ENCODE results near the gene SLC26A11.

SLC26A11 gene

DNA sequence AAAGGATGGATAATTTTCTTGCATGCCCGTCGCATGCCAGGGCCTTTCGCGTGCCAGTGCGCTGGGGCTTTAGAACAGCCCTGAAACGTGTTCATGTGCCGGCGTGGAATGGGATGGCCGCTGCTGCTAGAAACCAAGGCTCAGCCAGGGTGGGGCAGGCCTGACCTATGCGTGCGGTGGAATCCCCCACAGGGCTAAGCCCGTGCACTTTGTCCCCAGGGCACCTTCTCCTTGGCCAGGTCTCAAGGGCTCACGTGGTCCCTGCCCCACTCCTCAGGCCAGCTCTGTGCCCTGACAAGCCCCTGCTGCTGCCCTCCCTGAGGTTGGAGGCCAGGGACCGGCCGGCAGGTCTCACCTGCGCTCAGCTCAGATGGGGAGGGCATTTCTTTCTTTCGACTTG lies 27.3 kb downstream of the SLC26A11 start:
- Mint-ChIP-seq H3K4me1 (peaks cover 8% of the 10 kb centered on the region), H3K36me3 (ENCODE audit: low read depth) (peaks cover 11% of the 10 kb centered on the region)
- TF ChIP-seq, protein P1, sequence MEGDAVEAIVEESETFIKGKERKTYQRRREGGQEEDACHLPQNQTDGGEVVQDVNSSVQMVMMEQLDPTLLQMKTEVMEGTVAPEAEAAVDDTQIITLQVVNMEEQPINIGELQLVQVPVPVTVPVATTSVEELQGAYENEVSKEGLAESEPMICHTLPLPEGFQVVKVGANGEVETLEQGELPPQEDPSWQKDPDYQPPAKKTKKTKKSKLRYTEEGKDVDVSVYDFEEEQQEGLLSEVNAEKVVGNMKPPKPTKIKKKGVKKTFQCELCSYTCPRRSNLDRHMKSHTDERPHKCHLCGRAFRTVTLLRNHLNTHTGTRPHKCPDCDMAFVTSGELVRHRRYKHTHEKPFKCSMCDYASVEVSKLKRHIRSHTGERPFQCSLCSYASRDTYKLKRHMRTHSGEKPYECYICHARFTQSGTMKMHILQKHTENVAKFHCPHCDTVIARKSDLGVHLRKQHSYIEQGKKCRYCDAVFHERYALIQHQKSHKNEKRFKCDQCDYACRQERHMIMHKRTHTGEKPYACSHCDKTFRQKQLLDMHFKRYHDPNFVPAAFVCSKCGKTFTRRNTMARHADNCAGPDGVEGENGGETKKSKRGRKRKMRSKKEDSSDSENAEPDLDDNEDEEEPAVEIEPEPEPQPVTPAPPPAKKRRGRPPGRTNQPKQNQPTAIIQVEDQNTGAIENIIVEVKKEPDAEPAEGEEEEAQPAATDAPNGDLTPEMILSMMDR (IDR thresholded peaks at IDR 0.05) = no peak

DNA sequence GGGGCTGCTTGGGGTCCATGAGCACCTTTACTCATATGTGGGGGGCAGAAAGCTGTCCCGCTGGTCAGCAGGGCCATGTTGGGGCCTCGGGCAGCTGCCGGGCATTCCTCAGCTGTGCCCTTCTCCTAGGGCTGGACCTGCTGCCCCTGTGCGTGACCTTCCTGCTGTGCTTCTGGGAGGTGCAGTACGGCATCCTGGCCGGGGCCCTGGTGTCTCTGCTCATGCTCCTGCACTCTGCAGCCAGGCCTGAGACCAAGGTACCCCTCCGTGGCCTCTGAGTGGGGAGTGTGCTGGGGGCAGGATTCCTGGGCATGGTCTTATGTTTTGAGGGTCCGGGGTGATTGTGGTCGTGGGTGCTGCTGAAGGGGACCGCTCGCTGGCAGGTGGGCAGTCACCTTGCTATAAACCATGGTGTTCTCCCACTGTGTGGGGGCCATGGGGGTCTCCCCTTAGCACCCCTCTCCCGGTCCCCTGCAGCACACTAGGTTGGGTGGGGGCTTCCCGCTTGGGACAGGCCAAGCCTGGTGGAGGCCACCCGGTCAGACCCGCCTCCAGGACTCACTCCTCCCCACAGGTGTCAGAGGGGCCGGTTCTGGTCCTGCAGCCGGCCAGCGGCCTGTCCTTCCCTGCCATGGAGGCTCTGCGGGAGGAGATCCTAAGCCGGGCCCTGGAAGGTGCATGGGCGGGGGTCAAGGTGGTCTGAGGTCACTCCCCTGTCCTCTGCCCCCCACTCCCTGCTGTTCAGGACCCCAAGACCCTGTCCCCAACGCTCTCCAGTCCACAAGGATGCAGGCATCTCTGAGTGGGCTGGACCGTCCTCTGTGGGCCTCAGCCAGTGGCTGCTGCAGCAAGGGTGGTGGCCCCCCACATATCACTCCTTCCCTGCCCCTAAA lies 28.0 kb downstream of the SLC26A11 start:
- TF ChIP-seq, protein P1 (IDR thresholded peaks at IDR 0.05) = no peak
- Mint-ChIP-seq H3K27ac (no peak overlapping the region), H3K4me1 (peaks cover 10% of the 10 kb centered on the region), H3K4me3 (no peak overlapping the region), H3K27me3 (ENCODE audit: low read depth, poor library complexity) (peaks cover 4% of the 10 kb centered on the region), H3K36me3 (ENCODE audit: low read depth) (peaks cover 5% of the 10 kb centered on the region), H3K9me3 (no peaks in the 10 kb centered on the region)
- no peak for DNase-seq

More for the DNA sequence above, 27.3 kb downstream of the SLC26A11 start:
- no peak for DNase-seq
- Mint-ChIP-seq H3K27ac (no peak overlapping the region), H3K27me3 (ENCODE audit: low read depth, poor library complexity) (peaks cover 4% of the 10 kb centered on the region), H3K9me3 (no peaks in the 10 kb centered on the region), H3K4me3 (no peak overlapping the region)

DNA sequence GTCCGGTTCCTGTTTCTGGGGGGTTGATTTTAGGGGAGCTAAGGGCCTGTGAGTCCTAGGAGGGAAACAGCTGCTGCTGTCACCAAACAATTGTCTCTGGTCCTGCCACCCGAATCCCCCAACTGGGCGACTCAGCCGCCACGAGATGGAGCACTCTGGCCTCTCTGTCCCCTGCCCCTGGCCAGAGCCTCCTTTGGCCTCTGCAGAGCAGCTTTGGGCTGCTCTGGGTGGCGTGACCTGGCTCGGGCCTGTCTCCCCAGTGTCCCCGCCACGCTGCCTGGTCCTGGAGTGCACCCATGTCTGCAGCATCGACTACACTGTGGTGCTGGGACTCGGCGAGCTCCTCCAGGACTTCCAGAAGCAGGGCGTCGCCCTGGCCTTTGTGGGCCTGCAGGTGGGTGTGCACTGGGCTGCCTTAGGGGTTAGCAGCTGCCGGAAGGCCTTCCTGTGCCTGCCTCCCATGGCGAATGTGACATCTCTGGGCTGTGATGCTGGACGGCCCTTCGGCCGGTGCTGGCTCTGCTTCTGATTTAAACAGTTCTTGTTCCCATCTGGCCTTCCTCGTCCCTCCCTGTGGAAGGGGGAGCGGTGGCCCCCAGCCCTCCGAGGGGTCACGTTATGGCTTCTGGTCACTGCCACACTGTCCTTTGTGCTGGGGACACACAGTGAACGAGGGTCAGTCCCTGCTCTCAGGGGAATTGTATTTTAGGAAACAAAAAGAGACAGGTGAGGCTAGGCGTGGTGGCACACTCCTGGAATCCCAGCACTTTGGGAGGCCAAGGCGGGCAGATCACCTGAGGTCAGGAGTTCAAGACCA lies 28.9 kb downstream of the SLC26A11 start:
- Mint-ChIP-seq H3K27me3 (ENCODE audit: low read depth, poor library complexity) (peaks cover 4% of the 10 kb centered on the region), H3K4me3 (no peak overlapping the region)
- TF ChIP-seq, protein P1 (IDR thresholded peaks at IDR 0.05) = no peak

DNA sequence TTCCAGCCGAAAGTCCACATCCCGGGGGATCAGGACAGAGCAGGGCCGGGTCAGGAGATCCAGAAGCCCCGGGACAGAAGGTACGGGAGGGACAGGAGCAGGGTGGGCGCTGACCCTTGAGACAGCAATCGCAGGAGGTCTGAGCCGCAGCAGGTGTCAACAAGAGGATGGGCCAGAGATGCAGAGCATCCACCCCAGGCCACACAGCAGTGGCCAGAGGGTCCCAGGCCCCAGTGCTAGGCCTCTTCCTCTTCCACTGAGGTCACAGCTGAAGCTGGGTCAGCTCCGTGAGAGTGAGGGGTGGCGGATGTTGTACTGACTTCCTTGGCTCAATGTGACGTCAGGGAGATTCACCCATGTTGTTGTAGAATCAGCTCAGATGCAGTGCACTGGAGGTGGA lies 31.7 kb downstream of the SLC26A11 start:
- H3K4me3 Mint-ChIP-seq = no peak overlapping the region

More for the DNA sequence above, 28.9 kb downstream of the SLC26A11 start:
- Mint-ChIP-seq H3K4me1 (peaks cover 15% of the 10 kb centered on the region), H3K36me3 (ENCODE audit: low read depth) (peaks cover 5% of the 10 kb centered on the region), H3K27ac (no peak overlapping the region), H3K9me3 (no peaks in the 10 kb centered on the region)
- no peak for DNase-seq

DNA sequence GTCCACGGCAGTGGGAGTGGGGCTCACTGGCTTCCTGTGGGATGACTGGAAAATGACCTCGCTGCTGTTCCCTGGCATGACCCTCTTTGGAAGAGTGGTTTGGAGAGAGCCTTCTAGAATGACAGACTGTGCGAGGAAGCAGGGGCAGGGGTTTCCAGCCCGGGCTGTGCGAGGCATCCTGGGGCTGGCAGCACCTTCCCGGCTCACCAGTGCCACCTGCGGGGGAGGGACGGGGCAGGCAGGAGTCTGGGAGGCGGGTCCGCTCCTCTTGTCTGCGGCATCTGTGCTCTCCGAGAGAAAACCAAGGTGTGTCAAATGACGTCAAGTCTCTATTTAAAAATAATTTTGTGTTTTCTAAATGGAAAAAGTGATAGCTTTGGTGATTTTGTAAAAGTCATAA lies 32.6 kb downstream of the SLC26A11 start:
- no peak overlapping the region for H3K27ac Mint-ChIP-seq
- no peaks in the 10 kb centered on the region for H3K9me3 Mint-ChIP-seq
- no peaks in the 10 kb centered on the region for H3K36me3 Mint-ChIP-seq (ENCODE audit: low read depth)
- no peak overlapping the region for H3K4me3 Mint-ChIP-seq
- peaks cover 22% of the 10 kb centered on the region for H3K4me1 Mint-ChIP-seq
- DNase-seq = peak; percentile 67
- TF ChIP-seq, protein P1 (IDR thresholded peaks at IDR 0.05) = peak; percentile 40
- H3K27me3 Mint-ChIP-seq (ENCODE audit: low read depth, poor library complexity) = no peaks in the 10 kb centered on the region

More for the DNA sequence above, 31.7 kb downstream of the SLC26A11 start:
- Mint-ChIP-seq H3K4me1 (peaks cover 15% of the 10 kb centered on the region), H3K9me3 (no peaks in the 10 kb centered on the region), H3K36me3 (ENCODE audit: low read depth) (no peaks in the 10 kb centered on the region), H3K27me3 (ENCODE audit: low read depth, poor library complexity) (no peaks in the 10 kb centered on the region), H3K27ac (no peak overlapping the region)
- TF ChIP-seq, protein P1 (IDR thresholded peaks at IDR 0.05) = no peak
- DNase-seq = no peak
